Measurements from ENCODE around the gene RNASEH2C.

DNA sequence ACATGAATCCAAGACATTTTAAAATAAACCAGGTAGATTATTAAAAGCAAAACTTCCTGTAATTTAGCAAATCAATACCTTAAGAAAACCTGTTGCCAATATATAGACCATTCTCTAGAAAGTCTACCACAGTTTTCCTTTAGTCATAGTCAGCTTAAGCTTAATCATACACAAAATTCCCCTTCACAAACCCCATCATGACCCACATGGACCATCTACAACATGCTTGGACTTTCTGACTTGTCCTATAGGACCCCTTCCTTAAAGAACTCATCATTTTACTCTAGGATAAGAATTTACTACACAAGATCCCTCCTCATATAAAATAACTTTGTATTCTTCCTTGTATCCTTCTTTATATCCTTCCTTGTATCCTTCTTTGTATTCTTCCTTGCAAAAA lies 16.2 kb upstream of the RNASEH2C start:
- TF ChIP-seq, protein P1, sequence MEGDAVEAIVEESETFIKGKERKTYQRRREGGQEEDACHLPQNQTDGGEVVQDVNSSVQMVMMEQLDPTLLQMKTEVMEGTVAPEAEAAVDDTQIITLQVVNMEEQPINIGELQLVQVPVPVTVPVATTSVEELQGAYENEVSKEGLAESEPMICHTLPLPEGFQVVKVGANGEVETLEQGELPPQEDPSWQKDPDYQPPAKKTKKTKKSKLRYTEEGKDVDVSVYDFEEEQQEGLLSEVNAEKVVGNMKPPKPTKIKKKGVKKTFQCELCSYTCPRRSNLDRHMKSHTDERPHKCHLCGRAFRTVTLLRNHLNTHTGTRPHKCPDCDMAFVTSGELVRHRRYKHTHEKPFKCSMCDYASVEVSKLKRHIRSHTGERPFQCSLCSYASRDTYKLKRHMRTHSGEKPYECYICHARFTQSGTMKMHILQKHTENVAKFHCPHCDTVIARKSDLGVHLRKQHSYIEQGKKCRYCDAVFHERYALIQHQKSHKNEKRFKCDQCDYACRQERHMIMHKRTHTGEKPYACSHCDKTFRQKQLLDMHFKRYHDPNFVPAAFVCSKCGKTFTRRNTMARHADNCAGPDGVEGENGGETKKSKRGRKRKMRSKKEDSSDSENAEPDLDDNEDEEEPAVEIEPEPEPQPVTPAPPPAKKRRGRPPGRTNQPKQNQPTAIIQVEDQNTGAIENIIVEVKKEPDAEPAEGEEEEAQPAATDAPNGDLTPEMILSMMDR (IDR thresholded peaks at IDR 0.05), result no peak
- TF ChIP-seq POLR2A (IDR thresholded peaks at IDR 0.05), result no peak
